HCT116 (cell line): ENCODE data around the gene PLXNC1. TPM values are rescaled to one million over a fixed set of nuclear protein-coding genes. Genes with fewer than 3 reads are reported as not detected.

Experiments
- ATAC-seq: fragments of 200-7000 bp; cut with Tn5 transposase; 2 replicates; pipeline ENCODE4 v1.9.1; 2020; ENCODE audit warnings: mild to moderate bottlenecking, moderate library complexity
- BruUV-seq: library from RNA; stranded (reverse); fragments of 400-500 nt; replicated peaks from 2 replicates; lab custom pipeline; 2021; lab: Mats Ljungman, UMichigan
- CTCF ChIA-PET: fragments of 300-600 bp; sonication (Branson Sonifier 250); formaldehyde crosslinking; loops from one replicate; lab custom pipeline; 2021; ENCODE audit warnings: antibody characterized with exemption; lab: Charles Lee
- POLR2A ChIA-PET: fragments of 300-600, 350-600 bp; sonication (Branson Sonifier 250); formaldehyde crosslinking; loops from one replicate; lab custom pipeline; 2021; ENCODE audit warnings: antibody characterized with exemption; lab: Charles Lee
- RAD21 ChIA-PET, 2 experiments: fragments of 300-600 bp; sonication (Branson Sonifier 250); formaldehyde crosslinking; loops; one replicate each; lab custom pipeline; 2023; ENCODE audit warnings: low total read pairs in 2 of 2; ENCODE audit not compliant: uncharacterized antibody in 2 of 2, unreplicated experiment in 2 of 2, low non-redundant PET in 1 of 2; lab: Charles Lee
- DNase-seq: peaks from one replicate; pipeline ENCODE4 v3.0.0-alpha.2; 2010; ENCODE audit warnings: low read depth, low spot score
- H2AFZ ChIP-seq: fragments of 200-600 bp; shearing (Covaris generic), sonication (generic); 2 replicates; pipeline ENCODE4 v1.6.1; 2017; ENCODE audit warnings: low read depth, mixed run types, mixed read lengths, antibody characterized with exemption, low read length; ENCODE audit not compliant: poor library complexity, severe bottlenecking
- H3K27ac ChIP-seq: 2 replicates; pipeline ENCODE4 v1.5.1; 2012; ENCODE audit warnings: low read depth, low read length
- H3K27me3 ChIP-seq: fragments of 200-600 bp; sonication (generic); 2 replicates; pipeline ENCODE4 v1.6.1; 2016; ENCODE audit warnings: mixed run types, low read length, mixed read lengths; ENCODE audit not compliant: insufficient read depth
- H3K36me3 ChIP-seq, 2 experiments: fragments of 200-500 bp in 1 of 2; fragments of 200-600 bp in 1 of 2; sonication (Bioruptor generic) in 1 of 2; sonication (generic) in 1 of 2; 2 replicates each; pipeline versions ENCODE4 v1.5.1 to v1.6.1; 2014 to 2016; ENCODE audit warnings: low read length in 2 of 2, inconsistent platforms in 1 of 2, mixed read lengths in 1 of 2, mixed run types in 1 of 2; ENCODE audit not compliant: insufficient read depth in 2 of 2, control insufficient read depth in 1 of 2
- H3K4me1 ChIP-seq, 2 experiments: fragments of 200-600 bp in 1 of 2; sonication (generic) in 1 of 2; 2 replicates each; pipeline versions ENCODE4 v1.5.1 to v1.6.1; 2012 to 2017; ENCODE audit warnings: low read length in 2 of 2, inconsistent platforms in 1 of 2, mild to moderate bottlenecking in 1 of 2, mixed read lengths in 1 of 2, mixed run types in 1 of 2, moderate library complexity in 1 of 2; ENCODE audit not compliant: insufficient read depth in 2 of 2, control insufficient read depth in 1 of 2
- H3K4me2 ChIP-seq: fragments of 200-600 bp; sonication (generic); 2 replicates; pipeline ENCODE4 v1.6.1; 2017; ENCODE audit warnings: mixed run types, low read length, mixed read lengths
- H3K4me3 ChIP-seq, 2 experiments: fragments of 200-600 bp in 1 of 2; sonication (generic) in 1 of 2; replicated peaks in 1 of 2; 2 replicates each; pipeline ENCODE4 v1.5.1; 2011 to 2016; ENCODE audit warnings: low read length in 2 of 2, control low read depth in 1 of 2, low read depth in 1 of 2, mild to moderate bottlenecking in 1 of 2, mixed read lengths in 1 of 2, mixed run types in 1 of 2
- H3K79me2 ChIP-seq: fragments of 200-600 bp; sonication (generic); 2 replicates; pipeline ENCODE4 v1.6.1; 2017; ENCODE audit warnings: mild to moderate bottlenecking, mixed run types, low read length, moderate library complexity, mixed read lengths; ENCODE audit not compliant: insufficient read depth
- H3K9ac ChIP-seq: fragments of 200-600 bp; sonication (generic); 2 replicates; pipeline ENCODE4 v1.6.1; 2016; ENCODE audit warnings: low read length, mixed read lengths
- H3K9me2 ChIP-seq: fragments of 200-600 bp; sonication (generic), shearing (Covaris generic); 2 replicates; pipeline ENCODE4 v1.6.1; 2017; ENCODE audit warnings: mixed run types, mild to moderate bottlenecking, moderate library complexity; ENCODE audit not compliant: insufficient read depth
- H3K9me3 ChIP-seq, 2 experiments: fragments of 200-500 bp in 1 of 2; fragments of 200-600 bp in 1 of 2; sonication (Bioruptor generic) in 1 of 2; sonication (generic) in 1 of 2; 2 replicates each; pipeline ENCODE4 v1.6.1; 2014 to 2017; ENCODE audit warnings: low read length in 2 of 2, mixed read lengths in 2 of 2, inconsistent platforms in 1 of 2, low read depth in 1 of 2, mild to moderate bottlenecking in 1 of 2, mixed run types in 1 of 2, moderate library complexity in 1 of 2; ENCODE audit not compliant: control insufficient read depth in 1 of 2, insufficient read depth in 1 of 2
- H4K20me1 ChIP-seq: fragments of 200-600 bp; sonication (generic), shearing (Covaris generic); 2 replicates; pipeline ENCODE4 v1.6.1; 2017; ENCODE audit warnings: mixed run types, mild to moderate bottlenecking, moderate library complexity; ENCODE audit not compliant: insufficient read depth
- ATF3 ChIP-seq: IDR thresholded peaks from 2 replicates; pipeline ENCODE4 v1.6.1; 2012
- CBX3 ChIP-seq: IDR thresholded peaks from 2 replicates; pipeline ENCODE4 v1.6.1; 2012; ENCODE audit warnings: low read depth
- CTCF ChIP-seq, 3 experiments: fragments of 200-600 bp in 1 of 3; sonication (generic) in 1 of 3; IDR thresholded peaks in 2 of 3; conservative IDR thresholded peaks in 1 of 3; 2 replicates each; pipeline ENCODE4 v1.5.1; 2012 to 2017; ENCODE audit warnings: low read depth in 2 of 3, low read length in 2 of 3, antibody characterized with exemption in 1 of 3, borderline replicate concordance in 1 of 3, control low read depth in 1 of 3, mild to moderate bottlenecking in 1 of 3, mixed read lengths in 1 of 3, mixed run types in 1 of 3, moderate library complexity in 1 of 3; ENCODE audit not compliant: insufficient read depth in 1 of 3
- EGR1 ChIP-seq: IDR thresholded peaks from 2 replicates; pipeline ENCODE4 v1.6.1; 2012; ENCODE audit warnings: low read depth
- ELF1 ChIP-seq: IDR thresholded peaks from 2 replicates; pipeline ENCODE4 v1.6.1; 2012; ENCODE audit warnings: low read depth, borderline replicate concordance
- EZH2 ChIP-seq: fragments of 200-600 bp; sonication (generic); IDR thresholded peaks from 2 replicates; pipeline ENCODE4 v1.6.1; 2017; ENCODE audit warnings: antibody characterized with exemption, mixed run types
- EZH2phosphoT487 ChIP-seq: fragments of 200-600 bp; IDR thresholded peaks from 2 replicates; pipeline ENCODE4 v1.6.1; 2018; ENCODE audit warnings: antibody characterized with exemption, borderline replicate concordance
- JUND ChIP-seq: IDR thresholded peaks from 2 replicates; pipeline ENCODE4 v1.6.1; 2012
- MAX ChIP-seq: IDR thresholded peaks from 2 replicates; pipeline ENCODE4 v1.6.1; 2012
- POLR2A ChIP-seq: IDR thresholded peaks from 2 replicates; pipeline ENCODE4 v1.7.0; 2011; ENCODE audit warnings: borderline replicate concordance; ENCODE audit not compliant: insufficient read depth, insufficient read length; ENCODE audit errors: extremely low read depth
- POLR2AphosphoS5 ChIP-seq: IDR thresholded peaks from 2 replicates; pipeline ENCODE4 v1.6.1; 2011; ENCODE audit warnings: mild to moderate bottlenecking, low read depth, low read length, moderate library complexity
- RAD21 ChIP-seq: IDR thresholded peaks from 2 replicates; pipeline ENCODE4 v1.6.1; 2012; ENCODE audit warnings: low read depth, mild to moderate bottlenecking
- REST ChIP-seq: IDR thresholded peaks from 2 replicates; pipeline ENCODE4 v1.6.1; 2012; ENCODE audit warnings: low read depth
- SIN3A ChIP-seq: IDR thresholded peaks from 2 replicates; pipeline ENCODE4 v1.6.1; 2012; ENCODE audit warnings: low read depth
- SP1 ChIP-seq: IDR thresholded peaks from 2 replicates; pipeline ENCODE4 v1.6.1; 2012; ENCODE audit warnings: low read depth
- SRF ChIP-seq: IDR thresholded peaks from 2 replicates; pipeline ENCODE4 v1.6.1; 2012; ENCODE audit warnings: low read depth
- TCF7L2 ChIP-seq: IDR thresholded peaks from 2 replicates; pipeline ENCODE4 v1.7.0; 2011; ENCODE audit warnings: borderline replicate concordance, inconsistent platforms; ENCODE audit not compliant: insufficient read depth, insufficient read length; ENCODE audit errors: extremely low read depth
- YY1 ChIP-seq: IDR thresholded peaks from 2 replicates; pipeline ENCODE4 v1.6.1; 2011; ENCODE audit warnings: low read length, low read depth, moderate library complexity, mild to moderate bottlenecking; ENCODE audit not compliant: insufficient replicate concordance; ENCODE audit errors: extremely low read depth
- ZFX ChIP-seq: fragments of 450-650 bp; IDR thresholded peaks from 2 replicates; pipeline ENCODE4 v1.6.1; 2017
- ZNF274 ChIP-seq: fragments of 200-500 bp; sonication (Bioruptor generic); IDR thresholded peaks from 2 replicates; pipeline ENCODE4 v1.6.1; 2014; ENCODE audit warnings: mild to moderate bottlenecking, low read depth, low read length, inconsistent platforms
- intact Hi-C: fragments of 100-400 bp; cut with micrococcal nuclease; formaldehyde crosslinking; loops from 2 replicates; pipeline ENCODE4 v1.10.0; 2022
- total RNA-seq: library from RNA; stranded (reverse); gene quantifications from one replicate; pipeline ENCODE4 v1.2.1, GENCODE V29; 2021; ENCODE audit not compliant: unreplicated experiment

PLXNC1 gene
- total RNA-seq, 1 experiment from 2014 or later, result 0.25 TPM

- DNase-seq, result no peak
- no peaks in the 10 kb centered on the region for H4K20me1 ChIP-seq
- H3K9me3 ChIP-seq, result no peaks in the 10 kb centered on the region
- intact Hi-C loops, result no loop called here
- H3K36me3 ChIP-seq, result no peaks in the 10 kb centered on the region
- POLR2A ChIA-PET, result no interaction called here
- H2AFZ ChIP-seq, result no peak overlapping the region
- CTCF ChIA-PET, result no interaction called here
- ATAC-seq, result no peak
- no peak overlapping the region for H3K4me3 ChIP-seq
- no peaks in the 10 kb centered on the region for H3K4me1 ChIP-seq
- H3K4me2 ChIP-seq, result no peak overlapping the region
- H3K27ac ChIP-seq, result no peak overlapping the region
- peaks cover 8% of the 10 kb centered on the region for H3K27me3 ChIP-seq
- no peaks in the 10 kb centered on the region for H3K9me2 ChIP-seq
- TF ChIP-seq POLR2AphosphoS5 (no peak), SRF (no peak), EGR1 (no peak), JUND (no peak), CTCF (IDR thresholded peaks at IDR 0.05 in 2 of 3, conservative IDR thresholded peaks at IDR 0.05 in 1 of 3; ENCODE audit: borderline replicate concordance in 1 of 3, insufficient read depth in 1 of 3, low read depth in 2 of 3, low read length in 2 of 3) (no peak), ZFX (no peak), SP1 (no peak), REST (no peak), CBX3 (no peak), RAD21 (no peak), ELF1 (no peak), ZNF274 (no peak), MAX (no peak), EZH2phosphoT487 (no peak), YY1 (no peak), POLR2A (no peak), ATF3 (no peak), TCF7L2 (no peak), SIN3A (no peak), EZH2 (no peak)
- H3K9ac ChIP-seq, result no peak overlapping the region
- no TSS peak for BruUV-seq
- RAD21 ChIA-PET, result no interaction called here
- no peaks in the 10 kb centered on the region for H3K79me2 ChIP-seq
Observed at GRCh38 chr12:94149781-94150239, 1.4 kb downstream of the PLXNC1 start.
